ENCODE measurements around the gene SERPINA4.

SERPINA4 gene

DNA sequence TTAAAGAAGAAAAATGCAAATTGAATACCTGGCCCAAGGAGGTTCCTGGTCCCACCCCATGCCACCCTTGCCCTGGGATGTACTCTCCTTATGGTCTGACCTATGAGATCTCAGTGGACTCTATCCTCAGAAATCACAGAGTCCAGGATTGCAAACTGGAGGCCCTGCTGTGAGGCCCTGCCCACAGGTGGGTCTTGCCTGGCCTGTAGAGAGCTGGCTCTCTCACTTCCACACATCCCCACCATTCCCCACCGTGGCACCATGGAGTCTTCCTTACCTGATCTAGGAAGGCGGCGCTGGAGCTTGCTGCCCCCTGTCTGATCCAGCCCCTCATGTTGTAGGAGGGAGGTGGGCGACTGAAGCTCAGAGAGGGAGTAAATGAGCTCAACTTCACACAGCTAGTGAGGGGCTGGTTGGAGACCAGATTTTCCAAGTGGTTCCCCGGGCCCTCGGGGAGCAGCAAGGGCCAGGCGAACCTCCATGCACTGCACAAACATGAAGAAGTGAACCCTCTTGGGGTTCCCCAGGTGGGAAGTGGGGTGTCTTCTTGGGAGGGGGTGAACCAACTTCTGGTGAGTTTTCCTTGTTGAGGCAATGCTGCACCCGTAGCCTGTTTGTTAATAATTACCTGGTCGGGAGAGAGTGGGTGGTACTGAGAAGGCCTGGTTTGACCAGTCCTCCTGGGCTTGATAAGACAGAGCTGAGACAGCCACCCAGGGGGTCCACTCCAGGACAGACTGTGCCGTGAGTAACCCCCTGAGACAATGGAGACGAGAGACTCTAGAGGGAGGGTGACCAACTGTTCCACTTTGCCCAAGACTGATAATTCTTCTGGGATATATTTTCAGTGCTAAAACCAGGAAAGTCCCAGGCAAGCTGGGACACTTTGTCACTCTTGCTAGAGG is at the start of gene SERPINA4:
TSS of gene SERPINA4 (plus strand) at position 692 of the 905 bp plus-strand sequence. CDS start 2,041 bp downstream, outside the sequence.
- no peak for DNase-seq

- no peak for DNase-seq
These were observed 46.9 kb upstream of the SERPINA4 start for GRCh38 chr14:94514351-94514750.

DNA sequence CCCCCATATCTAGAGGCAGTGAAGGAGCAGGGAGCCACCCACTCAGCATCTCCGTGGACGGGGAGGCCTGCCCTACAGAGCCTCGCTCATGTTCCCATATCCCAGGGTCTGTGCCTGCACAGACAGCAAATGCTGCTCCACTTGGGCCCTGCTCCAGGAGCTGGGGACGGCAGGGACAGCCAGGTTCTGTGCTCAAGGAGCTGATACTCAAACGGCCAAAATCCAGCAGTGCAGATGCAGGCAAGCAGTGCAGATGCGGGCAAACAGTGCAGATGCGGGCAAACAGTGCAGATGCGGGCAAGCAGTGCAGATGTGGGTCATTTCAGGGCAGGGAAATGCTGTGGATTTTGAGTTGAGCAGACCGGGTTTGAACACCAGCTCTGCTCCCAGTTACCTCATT is 45.8 kb upstream of the SERPINA4 start:
- DNase-seq: no peak

GRCh38 chr14:94515856-94516255 is 45.4 kb upstream of the SERPINA4 start:
- DNase-seq: no peak

DNA sequence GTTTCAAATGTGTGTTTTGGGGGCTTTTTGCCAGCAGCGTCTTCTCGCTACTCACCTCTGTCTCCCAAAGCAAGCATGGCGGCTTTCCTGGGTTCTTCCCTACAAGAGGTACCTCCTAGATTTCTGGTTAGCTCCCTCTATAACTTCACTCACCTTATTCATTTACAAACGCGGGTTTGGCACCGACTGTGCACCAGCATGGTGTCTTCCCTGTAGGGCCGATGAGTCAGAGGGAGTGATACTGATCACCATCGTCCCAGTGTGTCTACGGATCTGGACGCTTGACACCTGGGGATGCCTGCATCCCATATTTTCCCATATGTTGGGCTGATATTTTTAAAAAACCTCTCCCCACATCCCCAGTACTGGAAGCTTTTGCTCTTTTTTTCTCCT is 44.0 kb upstream of the SERPINA4 start:
- no peak for DNase-seq

GRCh38 chr14:94517641-94518257 is 43.5 kb upstream of the SERPINA4 start:
- DNase-seq: no peak

DNA sequence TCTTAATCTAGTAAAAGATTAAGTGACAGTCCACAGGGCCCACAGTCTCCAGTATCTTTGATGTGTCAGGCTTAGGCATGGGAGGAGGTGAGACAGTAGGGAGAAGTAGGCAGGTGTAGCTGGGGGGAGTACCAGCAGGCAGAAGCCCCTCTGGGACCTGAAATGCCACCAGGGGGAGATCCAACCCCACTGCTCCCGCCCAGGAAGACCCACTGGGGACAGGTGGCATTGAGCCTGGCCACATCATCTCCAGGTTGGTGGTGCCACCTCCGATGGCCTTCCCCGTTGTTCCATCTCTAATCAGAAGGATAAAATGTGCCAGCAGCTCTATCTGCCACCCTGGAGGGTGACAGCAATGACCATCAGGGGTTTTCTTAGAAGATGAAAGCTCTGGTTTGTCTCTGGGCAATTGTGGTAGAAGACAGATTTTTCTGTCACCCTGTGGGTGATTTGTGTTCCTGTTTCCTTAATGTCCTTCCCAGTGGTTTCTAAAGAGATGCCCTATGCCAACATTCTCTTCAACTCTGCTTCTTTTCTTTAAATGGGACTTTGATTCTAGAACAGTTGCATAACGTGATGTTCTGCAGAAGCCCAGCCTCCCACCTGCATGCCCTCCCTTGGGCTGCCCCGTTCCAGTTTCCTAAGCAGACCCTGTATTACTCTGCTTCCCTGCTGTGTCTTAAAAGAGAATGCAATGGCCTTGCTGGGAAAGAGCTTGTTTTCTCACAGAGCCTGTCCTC is 39.7 kb upstream of the SERPINA4 start:
- DNase-seq: no peak

DNA sequence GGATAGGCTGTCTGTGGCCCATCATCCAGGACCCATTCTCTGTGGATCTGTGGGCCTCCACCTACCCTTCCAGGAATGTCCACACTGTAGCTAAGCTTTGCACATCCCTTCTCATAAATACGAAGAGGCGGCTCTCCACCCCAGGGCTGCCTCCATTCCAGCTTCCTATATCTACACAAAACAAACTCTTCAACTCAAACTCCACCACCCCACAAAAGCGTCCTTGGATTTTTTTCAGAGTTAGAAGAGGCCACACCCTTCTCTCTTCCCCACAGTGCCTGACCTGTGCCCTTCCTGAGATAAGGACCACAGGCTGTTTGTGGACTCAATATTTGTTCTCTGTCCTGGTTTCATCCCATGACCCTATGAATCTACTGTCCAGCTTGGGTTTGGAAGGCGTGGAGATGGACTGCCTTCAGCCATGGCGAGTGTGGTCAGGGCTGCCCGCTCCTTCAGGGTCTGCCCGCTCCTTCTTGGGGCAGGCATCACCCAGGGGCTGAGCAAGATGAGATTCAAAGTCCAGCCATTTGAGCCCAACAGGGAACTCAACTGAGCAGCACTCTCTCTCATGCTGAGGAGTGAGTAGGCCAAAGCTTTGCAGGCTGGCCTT is 39.0 kb upstream of the SERPINA4 start:
- DNase-seq: no peak

- no peak for DNase-seq
These were observed 38.0 kb upstream of the SERPINA4 start for GRCh38 chr14:94523265-94523664.

DNA sequence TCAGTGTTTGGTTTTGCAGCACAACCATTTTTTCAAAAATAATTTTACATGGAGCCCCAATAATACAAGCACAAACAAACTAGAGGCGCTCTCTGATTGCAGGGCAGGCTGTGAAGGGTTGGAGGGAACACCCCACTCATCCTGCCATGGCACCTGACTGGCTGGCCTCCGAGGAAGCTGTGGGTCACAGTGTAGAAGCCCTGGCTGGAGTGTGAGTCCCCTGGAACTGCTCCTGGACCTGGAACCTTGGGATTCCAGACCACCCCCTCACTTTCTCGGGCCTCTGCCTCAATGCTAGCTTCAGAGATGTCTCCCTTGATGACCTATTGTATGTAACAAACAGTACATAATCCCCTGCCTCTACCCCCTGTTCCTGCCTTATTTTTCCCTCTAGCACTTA is 37.1 kb upstream of the SERPINA4 start:
- no peak for DNase-seq

- DNase-seq: no peak
These were observed 30.1 kb upstream of the SERPINA4 start for GRCh38 chr14:94531187-94531586.

GRCh38 chr14:94532447-94532846 is 28.8 kb upstream of the SERPINA4 start:
- DNase-seq: no peak

- no peak for DNase-seq
These were observed 25.7 kb upstream of the SERPINA4 start for GRCh38 chr14:94535506-94535905.

GRCh38 chr14:94536836-94537235 is 24.4 kb upstream of the SERPINA4 start:
- no peak for DNase-seq

DNA sequence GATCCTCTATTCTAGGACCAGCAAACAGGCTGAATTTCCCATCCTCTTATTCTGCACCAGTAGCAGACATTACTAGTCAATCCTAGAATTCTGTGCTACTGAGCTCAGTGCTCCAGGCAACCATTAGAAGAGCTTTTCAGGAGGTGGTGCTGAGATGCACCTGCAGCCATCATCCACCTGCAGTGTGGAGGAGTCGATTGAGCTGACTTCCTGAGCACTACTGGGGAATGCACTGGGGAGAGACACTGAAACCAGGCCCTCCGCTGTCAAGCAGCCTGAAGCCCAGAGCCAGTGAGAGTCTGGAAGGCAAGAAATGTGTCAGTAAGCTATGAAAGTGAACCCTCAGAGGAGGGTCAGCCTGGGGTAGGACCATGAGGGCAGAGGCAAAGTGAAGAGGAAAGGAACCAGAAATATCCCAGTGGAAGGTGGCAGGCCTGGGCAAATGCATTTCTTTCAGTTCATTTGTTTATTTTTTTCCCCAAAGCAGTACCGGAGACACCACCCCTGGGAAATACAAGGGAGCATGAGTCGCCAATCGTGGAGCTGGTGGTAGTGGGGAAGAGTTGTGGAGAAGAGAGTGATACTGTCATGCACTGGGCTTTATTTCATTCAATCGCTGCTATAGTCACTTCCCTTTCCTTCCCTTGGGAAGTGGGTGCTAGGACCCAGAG is 23.0 kb upstream of the SERPINA4 start:
- no peak for DNase-seq

DNA sequence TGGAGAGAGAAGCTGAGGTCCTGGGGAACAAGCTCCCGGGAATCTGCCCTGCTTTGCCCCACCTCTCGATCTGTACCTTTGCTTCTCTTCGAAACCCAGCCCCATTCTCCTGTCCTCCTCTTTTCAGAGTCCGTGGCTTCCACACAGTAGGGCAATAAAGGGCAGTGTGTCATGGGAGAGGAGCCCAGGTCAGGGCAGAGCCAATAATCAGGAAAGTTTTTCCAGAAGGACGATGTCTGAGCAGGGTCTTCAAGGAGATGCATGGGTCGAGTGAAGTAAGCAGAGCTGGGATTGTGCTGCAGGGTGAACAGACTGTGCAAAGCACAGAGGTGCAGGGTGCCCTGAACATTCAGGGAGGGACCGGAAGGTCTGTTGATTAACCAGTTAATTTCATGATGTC is 22.1 kb upstream of the SERPINA4 start:
- no peak for DNase-seq

- no peak for DNase-seq
These were observed 21.0 kb upstream of the SERPINA4 start for GRCh38 chr14:94540031-94540794.

- DNase-seq: no peak
These were observed 19.8 kb upstream of the SERPINA4 start for GRCh38 chr14:94541234-94541975.

DNA sequence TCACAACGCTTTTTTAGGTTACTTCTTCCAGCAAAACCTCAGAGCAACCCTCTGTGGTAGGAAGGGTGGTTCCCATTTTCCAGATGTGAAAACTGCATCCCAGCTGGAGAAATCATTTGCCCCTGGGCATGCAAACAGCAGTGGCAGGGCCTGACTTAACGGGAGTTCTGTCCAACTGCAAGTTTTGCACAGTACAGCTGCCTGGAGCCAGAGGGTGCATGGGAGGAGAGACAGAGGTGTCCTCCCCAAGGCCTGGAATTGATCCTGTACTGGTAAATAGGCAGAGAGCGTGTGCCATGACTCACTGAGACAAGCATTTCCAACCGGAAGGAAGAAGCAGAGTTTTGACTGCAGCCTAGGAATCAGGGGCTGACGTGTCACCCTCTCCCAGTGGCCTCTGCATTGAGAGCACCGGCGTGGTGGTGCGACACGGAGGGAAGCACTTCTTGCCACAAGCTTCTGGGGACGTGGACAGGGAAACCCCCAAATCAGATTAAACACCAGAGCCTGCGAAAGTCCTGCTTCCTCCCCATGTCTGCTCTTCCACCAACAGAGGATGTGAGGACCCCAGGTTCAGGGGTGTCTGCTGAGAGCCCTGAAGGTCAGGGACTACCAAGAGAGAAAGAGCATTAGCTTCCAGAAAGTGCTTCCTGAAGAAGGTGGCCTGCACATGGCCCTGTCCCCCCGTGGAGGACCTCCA is 19.0 kb upstream of the SERPINA4 start:
- DNase-seq: no peak

DNA sequence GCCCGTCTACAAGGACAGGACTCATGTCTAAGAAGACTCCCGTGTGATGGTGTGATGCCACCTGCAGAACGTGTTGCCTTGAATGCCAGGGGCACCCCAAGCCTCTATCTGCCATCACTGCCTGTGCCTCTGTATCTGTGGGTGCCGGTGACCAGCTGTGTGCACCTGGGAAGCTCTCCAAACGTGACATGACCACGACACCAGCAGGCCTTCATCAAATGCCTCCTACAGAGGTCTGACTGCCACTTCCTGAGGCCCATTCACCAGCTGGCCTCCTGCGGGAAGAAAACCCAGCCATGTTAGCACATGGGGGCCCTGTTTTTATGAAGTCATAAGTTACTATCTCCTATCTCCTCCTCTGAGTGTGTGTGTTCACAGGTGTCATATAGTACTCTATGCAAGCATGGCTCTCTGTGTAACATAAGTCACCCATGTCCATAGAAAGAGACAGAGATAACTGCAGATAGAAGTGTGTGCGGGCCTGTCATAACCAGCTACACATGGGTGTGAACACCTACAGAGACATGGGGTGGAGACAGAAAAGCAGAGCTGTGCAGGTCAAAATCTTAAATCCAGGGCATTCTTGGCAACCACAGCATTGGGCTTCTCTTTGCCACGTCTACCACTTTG is 18.3 kb upstream of the SERPINA4 start:
- DNase-seq: no peak
